OCI-LY3 (cell line): Measurements from ENCODE around the gene GPR155.
A peak's percentile ranks its signal among the peaks of the same experiment; 100 is the strongest.

ENCODE experiments used
- EZH2phosphoT487 ChIP-seq: fragments of 200-600 bp; shearing (Covaris generic); IDR thresholded peaks from 2 replicates; pipeline ENCODE4 v1.6.1; 2018; ENCODE audit warnings: antibody characterized with exemption, mixed run types, low read depth
- TF ChIP-seq, protein P1 (sequence below): fragments of 200-600, 300-600 bp; sonication (generic); IDR thresholded peaks from 2 replicates; pipeline ENCODE4 v1.5.1; 2014; ENCODE audit warnings: antibody characterized with exemption, low read length, low read depth

DNA sequence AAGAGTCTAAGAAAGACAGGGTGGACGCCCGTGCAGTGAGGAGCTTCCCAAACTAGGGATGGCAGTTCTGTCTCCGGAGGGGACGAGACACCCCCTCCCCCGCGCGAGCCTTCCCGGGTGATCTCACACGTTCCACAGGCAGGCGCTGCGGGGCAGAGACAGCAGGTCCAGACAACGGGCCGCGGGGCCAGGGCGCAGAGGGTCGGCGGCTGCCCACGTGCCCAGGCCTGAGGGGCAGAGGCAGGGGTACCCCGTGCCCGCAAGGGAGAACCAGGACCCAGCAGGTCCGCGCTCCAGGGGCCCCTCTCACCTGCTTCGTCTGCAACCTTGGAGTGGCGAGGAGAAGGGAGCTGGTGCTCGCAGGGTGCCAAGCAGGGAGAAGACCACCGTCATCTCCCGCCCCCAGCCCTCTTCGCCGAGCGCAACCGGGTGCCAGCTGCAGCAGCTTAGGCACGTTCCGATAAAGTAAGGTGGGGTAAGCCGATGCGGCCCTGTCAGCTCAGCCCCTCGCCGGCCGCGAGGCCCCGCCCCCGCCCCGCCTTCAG is at the start of gene GPR155:
- TF ChIP-seq, protein P1, sequence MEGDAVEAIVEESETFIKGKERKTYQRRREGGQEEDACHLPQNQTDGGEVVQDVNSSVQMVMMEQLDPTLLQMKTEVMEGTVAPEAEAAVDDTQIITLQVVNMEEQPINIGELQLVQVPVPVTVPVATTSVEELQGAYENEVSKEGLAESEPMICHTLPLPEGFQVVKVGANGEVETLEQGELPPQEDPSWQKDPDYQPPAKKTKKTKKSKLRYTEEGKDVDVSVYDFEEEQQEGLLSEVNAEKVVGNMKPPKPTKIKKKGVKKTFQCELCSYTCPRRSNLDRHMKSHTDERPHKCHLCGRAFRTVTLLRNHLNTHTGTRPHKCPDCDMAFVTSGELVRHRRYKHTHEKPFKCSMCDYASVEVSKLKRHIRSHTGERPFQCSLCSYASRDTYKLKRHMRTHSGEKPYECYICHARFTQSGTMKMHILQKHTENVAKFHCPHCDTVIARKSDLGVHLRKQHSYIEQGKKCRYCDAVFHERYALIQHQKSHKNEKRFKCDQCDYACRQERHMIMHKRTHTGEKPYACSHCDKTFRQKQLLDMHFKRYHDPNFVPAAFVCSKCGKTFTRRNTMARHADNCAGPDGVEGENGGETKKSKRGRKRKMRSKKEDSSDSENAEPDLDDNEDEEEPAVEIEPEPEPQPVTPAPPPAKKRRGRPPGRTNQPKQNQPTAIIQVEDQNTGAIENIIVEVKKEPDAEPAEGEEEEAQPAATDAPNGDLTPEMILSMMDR = peak; percentile 21; the same call in 1 of the 2 replicates
- TF ChIP-seq EZH2phosphoT487 = no peak
